Nephron progenitor cell (in vitro differentiated cells): ENCODE results near the gene DDAH2.
A peak's percentile ranks its signal among the peaks of the same experiment; 100 is the strongest.

ENCODE experiments used
- DNase-seq: peaks from one replicate; pipeline ENCODE4 v3.0.0; 2021
- H3K27ac Mint-ChIP-seq: 2 replicates; pipeline ENCODE4 v1.8.0; 2021; ENCODE audit warnings: mild to moderate bottlenecking, moderate library complexity, mixed read lengths
- H3K27me3 Mint-ChIP-seq: 2 replicates; pipeline ENCODE4 v1.8.0; 2021; ENCODE audit warnings: mild to moderate bottlenecking, low read depth, mixed read lengths; ENCODE audit not compliant: poor library complexity
- H3K36me3 Mint-ChIP-seq: 2 replicates; pipeline ENCODE4 v1.8.0; 2021; ENCODE audit warnings: low read depth, mixed read lengths
- H3K4me1 Mint-ChIP-seq: 2 replicates; pipeline ENCODE4 v1.8.0; 2021; ENCODE audit warnings: mixed read lengths
- H3K4me3 Mint-ChIP-seq: 2 replicates; pipeline ENCODE4 v1.8.0; 2021; ENCODE audit warnings: mild to moderate bottlenecking, moderate library complexity, mixed read lengths
- H3K9me3 Mint-ChIP-seq: 2 replicates; pipeline ENCODE4 v1.8.0; 2021; ENCODE audit warnings: mild to moderate bottlenecking, moderate library complexity, mixed read lengths
- CTCF ChIP-seq: fragments of 200-600 bp; sonication (generic); IDR thresholded peaks from 2 replicates; pipeline ENCODE4 v1.5.0; 2021; ENCODE audit warnings: antibody characterized with exemption

Gene DDAH2

GRCh38 chr6:31693535-31693934 is 35.6 kb downstream of the DDAH2 start:
- DNase-seq: no peak
- Mint-ChIP-seq H3K4me1 (peaks cover 25% of the 10 kb centered on the region), H3K27ac (no peak overlapping the region), H3K27me3 (no peaks in the 10 kb centered on the region), H3K9me3 (no peaks in the 10 kb centered on the region), H3K4me3 (no peak overlapping the region), H3K36me3 (peaks cover 60% of the 10 kb centered on the region)
- TF ChIP-seq CTCF: no peak

DNA sequence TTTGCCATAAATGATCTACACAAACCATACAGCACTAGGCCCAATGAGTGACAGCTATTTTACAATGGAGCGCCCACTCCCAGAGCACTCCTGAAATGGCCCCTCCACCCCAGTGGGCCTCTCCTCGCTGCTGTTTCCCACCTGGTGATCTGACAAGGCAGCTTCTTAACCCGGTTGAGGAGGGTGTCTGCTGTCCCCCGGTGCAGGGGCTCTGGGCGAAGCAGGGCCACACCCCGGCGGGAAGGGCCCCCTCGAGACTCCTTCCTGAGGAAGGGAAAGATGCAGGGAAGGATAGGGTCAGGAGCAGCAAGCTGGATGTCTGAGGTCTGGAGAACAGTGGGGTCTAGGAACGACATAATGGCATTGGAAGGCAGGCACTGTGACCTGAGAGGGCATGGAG is 36.2 kb downstream of the DDAH2 start:
- Mint-ChIP-seq H3K9me3 (no peaks in the 10 kb centered on the region), H3K27ac (peak overlapping the region; percentile 19), H3K27me3 (no peaks in the 10 kb centered on the region), H3K36me3 (peaks cover 58% of the 10 kb centered on the region), H3K4me1 (peaks cover 21% of the 10 kb centered on the region), H3K4me3 (no peak overlapping the region)
- DNase-seq: no peak
- TF ChIP-seq CTCF: no peak

DNA sequence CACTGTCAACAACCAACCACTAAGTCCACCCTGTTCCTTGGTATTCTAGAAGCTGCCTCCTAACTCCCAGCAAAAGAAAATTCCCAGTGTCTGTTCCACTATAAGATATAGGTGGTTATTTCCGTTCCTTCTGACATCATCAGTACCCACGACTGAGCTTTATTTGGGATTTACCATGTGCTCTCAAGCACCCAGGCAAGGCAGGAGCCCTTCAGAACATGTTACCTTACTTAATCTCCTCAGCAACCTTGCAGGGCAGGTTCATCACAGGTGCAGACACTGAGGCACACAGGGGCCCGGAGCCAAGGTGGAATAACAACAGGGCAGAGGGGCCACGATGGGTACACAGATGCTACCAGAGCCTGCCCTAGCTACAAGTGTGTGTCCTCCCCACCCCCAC is 36.7 kb downstream of the DDAH2 start:
- peak overlapping the region; percentile 76 for H3K27ac Mint-ChIP-seq
- H3K4me1 Mint-ChIP-seq: peaks cover 16% of the 10 kb centered on the region
- no peak for DNase-seq
- no peaks in the 10 kb centered on the region for H3K9me3 Mint-ChIP-seq
- no peak overlapping the region for H3K4me3 Mint-ChIP-seq
- no peak for TF ChIP-seq CTCF
- H3K36me3 Mint-ChIP-seq: peaks cover 58% of the 10 kb centered on the region
- H3K27me3 Mint-ChIP-seq: no peaks in the 10 kb centered on the region

DNA sequence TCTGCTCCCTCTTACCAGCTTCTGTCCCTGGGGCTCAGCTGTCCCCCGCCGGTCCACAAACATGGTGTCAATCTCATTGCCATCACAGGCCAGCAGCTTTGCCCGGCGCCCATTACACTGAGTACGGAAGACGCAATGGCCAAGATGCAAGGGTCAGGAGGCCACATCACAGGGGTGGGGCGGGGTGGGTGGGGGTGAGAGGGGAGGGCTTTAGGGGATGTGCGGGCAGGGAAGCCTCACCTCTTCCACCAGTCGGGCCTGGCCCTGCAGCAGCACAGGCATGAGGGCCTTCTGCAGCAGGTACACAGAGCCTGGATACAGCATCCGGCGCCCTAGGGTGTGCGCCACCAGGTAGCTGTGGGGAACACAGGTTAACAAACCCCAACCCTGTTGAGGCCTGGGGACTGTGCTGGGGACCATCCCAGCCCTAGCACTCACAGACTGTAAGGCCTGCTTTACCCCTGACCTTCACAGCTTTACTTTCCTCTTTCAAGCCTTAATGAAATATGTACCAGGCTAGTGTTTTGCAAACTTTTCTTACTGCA is 37.5 kb downstream of the DDAH2 start:
- peaks cover 58% of the 10 kb centered on the region for H3K36me3 Mint-ChIP-seq
- H3K4me1 Mint-ChIP-seq: peaks cover 13% of the 10 kb centered on the region
- DNase-seq: no peak
- no peak for TF ChIP-seq CTCF
- no peak overlapping the region for H3K27ac Mint-ChIP-seq
- no peak overlapping the region for H3K4me3 Mint-ChIP-seq
- no peaks in the 10 kb centered on the region for H3K9me3 Mint-ChIP-seq
- no peaks in the 10 kb centered on the region for H3K27me3 Mint-ChIP-seq

DNA sequence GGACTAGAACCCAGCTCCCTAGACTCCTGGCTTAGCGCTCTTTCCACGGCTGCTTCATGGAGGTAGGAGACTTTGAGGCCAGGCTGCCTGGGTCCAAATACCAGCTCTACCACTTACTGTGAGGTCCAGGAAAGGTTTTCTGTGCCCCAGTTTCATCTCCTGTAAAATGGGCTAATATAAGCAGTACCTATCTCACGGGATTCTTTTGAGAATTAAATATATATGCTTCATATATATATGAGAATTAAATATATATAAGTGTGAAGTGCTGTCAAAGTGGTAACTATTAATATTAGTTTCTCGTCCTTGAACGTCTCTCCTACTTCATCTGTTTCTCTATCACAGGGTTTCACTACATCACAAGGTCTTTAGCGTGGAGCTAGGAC is 38.0 kb downstream of the DDAH2 start:
- H3K36me3 Mint-ChIP-seq: peaks cover 58% of the 10 kb centered on the region
- H3K4me3 Mint-ChIP-seq: no peak overlapping the region
- H3K27ac Mint-ChIP-seq: peak overlapping the region; percentile 97
- peaks cover 13% of the 10 kb centered on the region for H3K4me1 Mint-ChIP-seq
- no peaks in the 10 kb centered on the region for H3K9me3 Mint-ChIP-seq
- no peaks in the 10 kb centered on the region for H3K27me3 Mint-ChIP-seq
- TF ChIP-seq CTCF: no peak
- no peak for DNase-seq

- Mint-ChIP-seq H3K27me3 (no peaks in the 10 kb centered on the region), H3K9me3 (no peaks in the 10 kb centered on the region), H3K27ac (peak overlapping the region; percentile 97), H3K4me1 (peaks cover 13% of the 10 kb centered on the region), H3K4me3 (peak overlapping the region; percentile 29), H3K36me3 (peaks cover 65% of the 10 kb centered on the region)
- no peak for TF ChIP-seq CTCF
- DNase-seq: no peak
Observed at GRCh38 chr6:31690231-31691077, 38.6 kb downstream of the DDAH2 start.
